Peyer's patch (tissue), 4 donors: ENCODE results near the gene CLMN.

Source experiments
- POLR2A ChIP-seq, 2 donors: fragments of 450-650 bp; IDR thresholded peaks; one replicate each; pipeline ENCODE4 v1.5.1; 2017; ENCODE audit warnings: antibody characterized with exemption in 2 of 2, mild to moderate bottlenecking in 2 of 2, moderate library complexity in 2 of 2
- TF ChIP-seq, protein P1 (sequence below), 6 experiments: fragments of 450-650 bp in 4 of 6; fragments of 200-600 bp in 2 of 6; sonication (generic) in 1 of 6; IDR thresholded peaks; one replicate each; pipeline ENCODE4 v1.5.1; 2017 to 2019; ENCODE audit warnings: antibody characterized with exemption in 6 of 6, mild to moderate bottlenecking in 3 of 6, moderate library complexity in 1 of 6

DNA sequence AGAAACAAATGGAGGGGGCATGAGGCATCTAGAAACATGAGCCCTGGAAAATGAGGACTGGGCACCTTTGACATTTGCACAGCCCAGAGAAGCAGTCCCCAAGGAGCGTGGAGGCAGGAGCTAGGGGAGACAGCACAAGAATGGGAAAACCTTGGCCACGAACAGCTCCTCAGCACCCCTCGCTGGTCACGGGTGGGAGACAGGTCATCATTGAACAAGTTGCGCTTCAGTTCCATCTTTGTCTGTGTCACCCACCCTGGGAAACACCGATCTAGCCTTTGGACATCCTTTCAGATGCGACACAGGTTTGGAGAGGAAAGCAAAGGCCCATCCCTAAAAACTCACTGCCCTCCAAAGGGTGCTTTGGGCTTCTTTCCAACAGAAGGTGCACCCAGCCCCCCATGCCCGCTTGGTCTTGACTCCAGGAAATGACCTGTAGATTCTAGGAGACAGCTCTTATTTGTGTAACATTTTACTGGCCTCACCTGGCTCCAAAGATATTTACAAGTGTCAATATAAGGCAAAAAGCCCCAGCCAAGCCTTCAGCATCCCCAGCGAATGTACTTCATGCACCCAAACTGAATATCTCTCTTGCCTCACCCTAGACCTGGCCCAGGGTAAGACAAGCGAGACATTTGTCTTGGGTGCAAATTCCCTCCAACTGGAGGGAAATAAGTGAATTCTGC lies 28.8 kb upstream of the CLMN start:
- TF ChIP-seq, protein P1, sequence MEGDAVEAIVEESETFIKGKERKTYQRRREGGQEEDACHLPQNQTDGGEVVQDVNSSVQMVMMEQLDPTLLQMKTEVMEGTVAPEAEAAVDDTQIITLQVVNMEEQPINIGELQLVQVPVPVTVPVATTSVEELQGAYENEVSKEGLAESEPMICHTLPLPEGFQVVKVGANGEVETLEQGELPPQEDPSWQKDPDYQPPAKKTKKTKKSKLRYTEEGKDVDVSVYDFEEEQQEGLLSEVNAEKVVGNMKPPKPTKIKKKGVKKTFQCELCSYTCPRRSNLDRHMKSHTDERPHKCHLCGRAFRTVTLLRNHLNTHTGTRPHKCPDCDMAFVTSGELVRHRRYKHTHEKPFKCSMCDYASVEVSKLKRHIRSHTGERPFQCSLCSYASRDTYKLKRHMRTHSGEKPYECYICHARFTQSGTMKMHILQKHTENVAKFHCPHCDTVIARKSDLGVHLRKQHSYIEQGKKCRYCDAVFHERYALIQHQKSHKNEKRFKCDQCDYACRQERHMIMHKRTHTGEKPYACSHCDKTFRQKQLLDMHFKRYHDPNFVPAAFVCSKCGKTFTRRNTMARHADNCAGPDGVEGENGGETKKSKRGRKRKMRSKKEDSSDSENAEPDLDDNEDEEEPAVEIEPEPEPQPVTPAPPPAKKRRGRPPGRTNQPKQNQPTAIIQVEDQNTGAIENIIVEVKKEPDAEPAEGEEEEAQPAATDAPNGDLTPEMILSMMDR (IDR thresholded peaks at IDR 0.05) = no peak
- TF ChIP-seq POLR2A (IDR thresholded peaks at IDR 0.05) = no peak
